K562 (cell line): ENCODE results near the gene EHD2. TPM values are rescaled to one million over a fixed set of nuclear protein-coding genes. Genes with fewer than 3 reads are reported as not detected.

ENCODE experiments used
- BRF2 ChIP-seq: IDR thresholded peaks from 3 replicates; pipeline ENCODE4 v1.6.1; 2011; ENCODE audit warnings: borderline replicate concordance, mild to moderate bottlenecking; ENCODE audit not compliant: insufficient read length, insufficient read depth
- ELF4 ChIP-seq: fragments of 450-650 bp; formaldehyde crosslinking; IDR thresholded peaks from 2 replicates; pipeline ENCODE4 v1.4.0; 2022; ENCODE audit warnings: missing genetic modification characterization
- ETV5 ChIP-seq: sonication (generic); formaldehyde crosslinking; IDR thresholded peaks from 2 replicates; pipeline ENCODE4 v1.4.0; 2020; ENCODE audit warnings: low read depth, mild to moderate bottlenecking, missing genetic modification reagents
- MCM2 ChIP-seq: fragments of 450-650 bp; IDR thresholded peaks from 2 replicates; pipeline ENCODE4 v1.6.1; 2017; ENCODE audit warnings: low read depth, mild to moderate bottlenecking
- NFIC ChIP-seq: fragments of 450-650 bp; IDR thresholded peaks from 2 replicates; pipeline ENCODE4 v1.6.1; 2017; ENCODE audit warnings: mild to moderate bottlenecking, inconsistent platforms
- POLR2B ChIP-seq: fragments of 450-650 bp; IDR thresholded peaks from 2 replicates; pipeline ENCODE4 v1.6.1; 2018; ENCODE audit warnings: low read depth; ENCODE audit not compliant: partially characterized antibody
- SLC30A9 ChIP-seq: fragments of 250-450 bp; sonication (Bioruptor Pico); IDR thresholded peaks from 2 replicates; pipeline ENCODE4 v1.8.0; 2022; ENCODE audit warnings: mild to moderate bottlenecking, moderate library complexity
- STAT5B ChIP-seq: fragments of 250-450 bp; sonication (Bioruptor Pico); IDR thresholded peaks from 2 replicates; pipeline ENCODE4 v1.8.0; 2021; ENCODE audit warnings: mild to moderate bottlenecking, inconsistent platforms
- TARDBP ChIP-seq: fragments of 450-650 bp; IDR thresholded peaks from 2 replicates; pipeline ENCODE4 v1.6.1; 2016
- ZBTB12 ChIP-seq: fragments of 250-450 bp; sonication (Bioruptor Pico); IDR thresholded peaks from 2 replicates; pipeline ENCODE4 v1.4.0; 2020
- ZBTB40 ChIP-seq, 2 experiments: fragments of 450-650 bp in 1 of 2; sonication (generic) in 1 of 2; formaldehyde crosslinking in 1 of 2; IDR thresholded peaks; 2 replicates each; pipeline versions ENCODE4 v1.7.1 to v1.9.0; 2016 to 2022; ENCODE audit warnings: inconsistent platforms in 1 of 2, mild to moderate bottlenecking in 1 of 2, missing genetic modification reagents in 1 of 2
- ZFP30 ChIP-seq: fragments of 250-450 bp; sonication (Bioruptor Pico); IDR thresholded peaks from 2 replicates; pipeline ENCODE4 v1.8.0; 2022; ENCODE audit warnings: moderate library complexity, mild to moderate bottlenecking, inconsistent platforms, borderline replicate concordance
- ZNF224 ChIP-seq: sonication (generic); formaldehyde crosslinking; IDR thresholded peaks from 2 replicates; pipeline ENCODE4 v1.8.0; 2022; ENCODE audit warnings: mild to moderate bottlenecking, missing genetic modification reagents
- ZNF282 ChIP-seq: sonication (generic); formaldehyde crosslinking; IDR thresholded peaks from 2 replicates; pipeline ENCODE4 v1.8.1; 2023; ENCODE audit warnings: missing genetic modification reagents
- polyA plus RNA-seq, 8 experiments: library from polyadenylated mRNA; depleted of rRNA in 4 of 8; stranded (reverse) in 5 of 8; unstranded in 3 of 8; fragments of >200 nt; fragmentation: Nextera tagmentation in 2 of 8; fragmentation: Illumina TruSeq in 1 of 8; extraction: Ambion mirVana in 2 of 8; extraction: Trizol in 1 of 8; gene quantifications; 2 replicates each; pipeline versions ENCODE4 v1.2.1 to v1.2.3, GENCODE V29; 2011 to 2014; ENCODE audit warnings: inconsistent platforms in 1 of 8, missing spikeins in 1 of 8
- total RNA-seq, 7 experiments: library from RNA; depleted of rRNA in 6 of 7; stranded (reverse); fragments of >200 nt in 6 of 7; fragmentation: Illumina TruSeq in 2 of 7; extraction: Trizol in 2 of 7; gene quantifications; 2 replicates each; pipeline versions ENCODE4 v1.2.1 to v1.2.3, GENCODE V29; 2011 to 2021; ENCODE audit warnings: low replicate concordance in 1 of 7

Gene EHD2
- total and polyA plus RNA-seq, 9 of the 15 experiments (the other 6 are each of a cell fraction or from before 2014, with no cell fraction given), result 1.7 to 32.2 (median 3.0) TPM

DNA sequence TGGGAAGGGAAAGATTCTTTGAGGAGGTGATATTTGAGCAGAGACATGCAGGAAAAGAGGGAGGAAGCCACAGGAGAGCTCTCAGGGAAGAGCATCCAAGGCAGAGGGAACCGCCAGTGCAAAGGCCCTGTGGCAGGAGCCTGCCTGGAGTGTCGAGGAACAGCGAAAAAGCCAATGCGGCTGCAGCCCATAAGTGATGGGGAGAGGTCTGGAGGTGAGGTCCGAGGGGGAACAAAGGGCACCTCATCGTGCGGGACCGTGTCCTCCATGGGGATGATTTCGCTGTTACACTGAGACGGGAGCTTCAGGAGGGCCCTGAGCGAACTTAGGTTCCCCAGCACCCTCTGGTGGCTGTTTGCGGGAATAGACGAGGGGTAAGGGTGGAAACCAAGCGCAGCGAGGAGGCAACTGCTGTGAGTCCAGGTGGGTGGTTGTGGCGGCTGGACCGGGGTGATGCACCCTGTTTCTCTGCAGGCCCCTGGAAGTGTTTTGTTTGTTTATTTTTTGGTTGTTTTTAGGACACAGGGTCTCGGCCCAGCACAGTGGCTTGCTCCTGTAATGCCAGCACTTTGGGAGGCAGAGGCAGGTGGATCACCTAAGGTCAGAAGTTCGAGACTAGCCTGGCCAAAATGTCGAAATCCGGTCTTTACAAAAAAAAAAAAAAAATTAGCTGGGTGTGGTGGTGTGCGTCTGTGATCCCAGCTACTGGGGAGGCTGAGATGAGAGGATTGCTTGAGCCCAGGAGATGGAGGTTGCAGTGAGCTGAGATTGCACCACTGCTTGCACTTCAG, 5.9 kb upstream of the EHD2 start (continued):
- TF ChIP-seq SLC30A9 (CRISPR knock-in tag) (no peak), ZNF282 (CRISPR knock-in tag) (no peak), BRF2 (no peak), NFIC (no peak), ZFP30 (no peak), ZNF224 (CRISPR knock-in tag) (no peak), ELF4 (no peak), MCM2 (no peak), ETV5 (CRISPR knock-in tag) (no peak), POLR2B (no peak), ZBTB40 (IDR thresholded peaks at IDR 0.05) (peak; percentile 65), ZBTB40 (CRISPR knock-in tag; IDR thresholded peaks at IDR 0.05) (no peak), ZBTB12 (CRISPR knock-in tag) (no peak), TARDBP (no peak), STAT5B (CRISPR knock-in tag) (no peak)
